Measurements from ENCODE around the gene ZBED3. TPM values are rescaled to one million over a fixed set of nuclear protein-coding genes. Genes with fewer than 3 reads are reported as not detected.

ZBED3 gene
- total RNA-seq, 4 donors from 2014 or later: 5.7 to 33.5 (median 18.4) TPM

DNA sequence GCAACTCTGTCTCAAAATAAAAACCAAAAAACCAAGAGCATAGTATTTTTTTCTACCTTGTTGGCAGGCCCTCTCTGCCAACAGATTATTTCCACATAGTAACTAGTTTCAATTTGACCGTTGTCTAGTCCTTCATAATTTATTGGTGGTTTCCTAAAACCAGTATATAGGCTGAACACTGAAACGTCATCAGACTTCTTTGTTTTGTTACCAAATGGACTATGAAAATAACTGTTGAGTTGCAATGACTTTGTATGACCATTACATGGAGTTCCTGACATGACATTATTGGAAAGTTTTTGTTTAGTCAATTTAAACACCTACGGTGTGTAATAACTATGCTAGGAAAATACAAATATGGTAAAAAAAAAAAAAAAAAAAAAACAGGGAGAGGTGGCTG, 55.2 kb downstream of the ZBED3 start:
- peaks cover 0 to 36% (median 18%) of the 10 kb centered on the region in 4 donors for H3K4me1 ChIP-seq
- peaks cover 0 to 20% (median 0%) of the 10 kb centered on the region in 3 donors for H3K36me3 ChIP-seq
- 88 to 92% methylated on average over 3 of the region's 3 CpGs for WGBS, 2 donors
- no peaks in the 10 kb centered on the region for H3K9me3 ChIP-seq
- H3K4me3 ChIP-seq: no peak overlapping the region
- H3K27me3 ChIP-seq: no peaks in the 10 kb centered on the region
- H3K27ac ChIP-seq: no peak overlapping the region
- no peak for DNase-seq (ENCODE audit: low spot score in 2 of 2)
- TF ChIP-seq POLR2A (IDR thresholded peaks at IDR 0.05) (no peak), EP300 (IDR thresholded peaks at IDR 0.05) (no peak)
- TF ChIP-seq, protein P1, sequence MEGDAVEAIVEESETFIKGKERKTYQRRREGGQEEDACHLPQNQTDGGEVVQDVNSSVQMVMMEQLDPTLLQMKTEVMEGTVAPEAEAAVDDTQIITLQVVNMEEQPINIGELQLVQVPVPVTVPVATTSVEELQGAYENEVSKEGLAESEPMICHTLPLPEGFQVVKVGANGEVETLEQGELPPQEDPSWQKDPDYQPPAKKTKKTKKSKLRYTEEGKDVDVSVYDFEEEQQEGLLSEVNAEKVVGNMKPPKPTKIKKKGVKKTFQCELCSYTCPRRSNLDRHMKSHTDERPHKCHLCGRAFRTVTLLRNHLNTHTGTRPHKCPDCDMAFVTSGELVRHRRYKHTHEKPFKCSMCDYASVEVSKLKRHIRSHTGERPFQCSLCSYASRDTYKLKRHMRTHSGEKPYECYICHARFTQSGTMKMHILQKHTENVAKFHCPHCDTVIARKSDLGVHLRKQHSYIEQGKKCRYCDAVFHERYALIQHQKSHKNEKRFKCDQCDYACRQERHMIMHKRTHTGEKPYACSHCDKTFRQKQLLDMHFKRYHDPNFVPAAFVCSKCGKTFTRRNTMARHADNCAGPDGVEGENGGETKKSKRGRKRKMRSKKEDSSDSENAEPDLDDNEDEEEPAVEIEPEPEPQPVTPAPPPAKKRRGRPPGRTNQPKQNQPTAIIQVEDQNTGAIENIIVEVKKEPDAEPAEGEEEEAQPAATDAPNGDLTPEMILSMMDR (IDR thresholded peaks at IDR 0.05): no peak

DNA sequence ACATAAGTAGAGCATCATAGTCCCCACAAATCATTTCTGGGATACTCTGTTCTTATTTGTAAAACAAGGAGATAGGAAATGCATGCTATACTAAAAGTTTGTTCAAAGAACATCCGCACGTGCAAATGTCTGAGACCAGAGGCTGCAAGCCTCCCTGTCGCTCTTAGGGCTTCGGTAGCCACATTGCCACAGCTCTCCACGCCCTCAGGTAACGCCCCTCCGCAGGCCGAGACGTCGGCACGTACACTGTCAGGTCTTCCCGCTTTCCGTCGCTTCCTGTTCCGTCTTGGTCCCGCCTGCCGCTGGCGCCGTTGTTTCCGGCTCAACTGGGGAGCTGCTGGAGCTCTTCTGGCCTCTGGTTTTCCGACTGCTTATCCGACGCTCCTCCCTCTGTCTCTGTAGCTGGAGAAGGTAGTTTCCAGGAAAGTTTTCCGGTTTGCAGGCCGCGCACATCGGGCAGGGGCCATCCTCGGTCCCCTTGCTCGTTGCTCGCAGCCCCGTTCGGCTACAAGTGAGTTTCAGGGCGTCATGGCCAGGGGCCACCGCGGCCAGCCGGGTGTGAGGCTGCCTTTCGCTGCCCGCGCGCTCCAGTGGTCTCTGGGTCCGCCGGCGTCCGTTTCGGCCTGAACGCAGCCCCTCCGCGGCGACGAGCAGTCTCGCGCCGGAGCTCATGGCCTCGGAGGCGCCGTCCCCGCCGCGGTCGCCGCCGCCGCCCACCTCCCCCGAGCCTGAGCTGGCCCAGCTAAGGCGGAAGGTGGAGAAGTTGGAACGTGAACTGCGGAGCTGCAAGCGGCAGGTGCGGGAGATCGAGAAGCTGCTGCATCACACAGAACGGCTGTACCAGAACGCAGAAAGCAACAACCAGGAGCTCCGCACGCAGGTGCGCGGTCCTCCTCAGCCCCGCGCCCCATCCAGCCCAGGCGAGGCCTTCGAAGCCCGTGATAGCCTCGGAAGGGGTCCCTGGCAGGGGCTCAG, 56.7 kb downstream of the ZBED3 start, which contains the start of gene AGGF1:
Gene AGGF1, plus strand, starts transcription at position 308 of the 975 bp plus-strand sequence. Its CDS starts 363 bp downstream, at position 671.
- peak; percentile 77 to 87 for DNase-seq (ENCODE audit: low spot score in 2 of 2)

DNA sequence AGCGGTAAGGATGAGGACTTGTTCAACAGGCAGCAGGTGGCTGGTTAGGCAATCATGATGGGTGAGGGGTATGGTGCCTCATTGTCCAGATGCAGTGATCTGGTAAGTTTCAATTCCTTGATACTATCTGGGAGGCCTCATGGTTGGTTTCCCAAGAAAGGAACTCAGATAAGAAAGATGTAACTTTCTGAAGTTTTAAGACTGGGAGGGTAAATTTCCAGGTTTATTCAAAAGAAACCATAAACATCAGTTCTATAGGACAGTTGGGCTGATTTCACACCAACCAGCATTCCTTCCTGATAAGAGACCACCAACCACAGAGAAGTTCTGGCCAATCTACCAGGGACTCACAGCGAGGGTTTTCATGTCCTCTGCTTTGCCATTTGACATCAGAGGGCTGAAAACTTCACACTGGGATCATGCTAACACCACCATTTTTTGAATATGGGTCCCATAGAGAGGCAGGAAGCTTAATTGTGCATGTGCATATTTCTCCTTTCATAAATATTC, 57.7 kb downstream of the ZBED3 start:
- Histone ChIP-seq H3K36me3 (no peaks in the 10 kb centered on the region), H3K27ac (peak overlapping the region; percentile 68 to 94 (median 88)), H3K27me3 (no peaks in the 10 kb centered on the region), H3K9me3 (no peaks in the 10 kb centered on the region), H3K4me3 (peak overlapping the region; percentile 68 to 96 (median 88)), H3K4me1 (peaks cover 0 to 36% (median 18%) of the 10 kb centered on the region in 4 donors)
- no peak for DNase-seq (ENCODE audit: low spot score in 2 of 2)
- TF ChIP-seq, protein P1 (IDR thresholded peaks at IDR 0.05): no peak
- no peak for TF ChIP-seq EP300 (IDR thresholded peaks at IDR 0.05)
- no peak for TF ChIP-seq POLR2A (IDR thresholded peaks at IDR 0.05)
- 82 to 83% methylated on average over 2 of the region's 2 CpGs for WGBS, 2 donors

More for the DNA sequence above, 56.7 kb downstream of the ZBED3 start, which contains the start of gene AGGF1:
- peak within 1 kb of the TSS; percentile 68 to 96 (median 88) for H3K4me3 ChIP-seq
- WGBS, 2 donors: 0% methylated on average over 53 to 75 of the region's 82 CpGs
- no peaks in the 10 kb centered on the region for H3K27me3 ChIP-seq
- peaks cover 0 to 36% (median 18%) of the 10 kb centered on the region in 4 donors for H3K4me1 ChIP-seq
- peaks cover 0 to 5% (median 0%) of the 10 kb centered on the region in 3 donors for H3K36me3 ChIP-seq
- TF ChIP-seq EP300 (IDR thresholded peaks at IDR 0.05) (peak in 1 of 2 donors; percentile 90), POLR2A (IDR thresholded peaks at IDR 0.05) (peak; percentile 49 to 59)
- TF ChIP-seq, protein P1 (IDR thresholded peaks at IDR 0.05): no peak
- no peaks in the 10 kb centered on the region for H3K9me3 ChIP-seq
- H3K27ac ChIP-seq: peak within 1 kb of the TSS; percentile 68 to 94 (median 88)

DNA sequence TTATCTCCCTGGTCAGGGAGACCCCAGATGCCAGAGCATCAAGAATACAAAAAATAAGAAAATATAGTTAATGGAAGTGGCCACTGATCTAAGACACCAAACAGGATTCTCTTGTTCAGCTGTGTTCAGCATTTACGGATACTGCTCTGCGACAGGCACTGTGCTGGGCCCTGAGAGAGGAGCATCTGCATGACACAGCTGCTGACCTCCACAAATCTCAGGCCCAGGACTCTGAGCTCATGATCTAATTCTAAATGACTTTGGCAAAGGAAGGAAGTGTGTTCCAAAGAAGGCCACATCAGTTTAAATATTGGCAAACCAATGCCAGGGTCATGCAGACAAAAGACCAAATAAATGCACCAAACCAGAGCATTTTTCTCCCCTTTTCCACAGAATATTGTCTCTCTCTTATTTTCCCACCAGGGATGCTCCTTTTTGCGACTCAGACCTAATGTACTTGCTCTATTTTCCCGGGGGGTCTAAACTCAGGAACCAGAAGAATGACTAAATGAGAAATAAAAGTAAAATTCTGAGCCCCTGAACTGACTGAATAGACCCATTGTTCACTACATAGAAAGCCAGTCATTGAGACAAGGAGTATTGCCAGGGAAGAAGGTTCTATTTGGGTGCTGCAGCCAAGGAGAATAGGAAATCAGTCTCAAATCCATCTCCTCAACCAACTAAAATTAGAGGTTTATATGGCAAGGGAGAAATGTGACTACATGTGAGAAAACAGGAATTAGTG, 58.3 kb downstream of the ZBED3 start:
- DNase-seq (ENCODE audit: low spot score in 2 of 2): no peak
- no peaks in the 10 kb centered on the region for H3K27me3 ChIP-seq
- H3K9me3 ChIP-seq: no peaks in the 10 kb centered on the region
- TF ChIP-seq, protein P1 (IDR thresholded peaks at IDR 0.05): no peak
- TF ChIP-seq EP300 (IDR thresholded peaks at IDR 0.05) (no peak), POLR2A (IDR thresholded peaks at IDR 0.05) (no peak)
- peaks cover 0 to 36% (median 18%) of the 10 kb centered on the region in 4 donors for H3K4me1 ChIP-seq
- WGBS, 2 donors: 85 to 90% methylated on average over 4 of the region's 4 CpGs
- no peak overlapping the region for H3K4me3 ChIP-seq
- H3K27ac ChIP-seq: no peak overlapping the region
- H3K36me3 ChIP-seq: no peaks in the 10 kb centered on the region

Data from tibial nerve (tissue), 4 donors.